LNCAP (cell line): Measurements from ENCODE around the gene SUN3.

ENCODE experiments used
- TF ChIP-seq, protein P1 (sequence below): fragments of 450-650 bp; IDR thresholded peaks from 2 replicates; pipeline ENCODE4 v1.5.1; 2017; ENCODE audit warnings: mild to moderate bottlenecking

Gene SUN3

DNA sequence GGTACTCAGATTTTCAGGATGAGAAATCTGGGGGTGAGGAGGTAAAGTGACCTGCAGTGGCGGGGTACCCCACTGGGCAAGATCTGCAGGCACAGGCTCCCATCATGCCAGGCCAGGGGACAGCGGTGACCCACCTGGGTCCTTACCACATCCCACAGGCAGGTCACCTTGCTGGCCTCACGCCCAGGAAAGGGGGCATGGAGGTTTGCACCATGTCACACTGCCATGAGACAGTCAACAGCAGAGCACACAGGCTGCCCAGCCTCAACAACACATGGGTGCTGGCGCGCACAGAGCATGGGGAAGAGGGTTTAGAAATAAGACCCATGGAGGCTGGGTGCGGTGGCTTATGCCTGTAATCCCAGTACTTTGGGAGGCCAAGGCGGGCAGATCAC, 81.6 kb downstream of the SUN3 start:
- TF ChIP-seq, protein P1, sequence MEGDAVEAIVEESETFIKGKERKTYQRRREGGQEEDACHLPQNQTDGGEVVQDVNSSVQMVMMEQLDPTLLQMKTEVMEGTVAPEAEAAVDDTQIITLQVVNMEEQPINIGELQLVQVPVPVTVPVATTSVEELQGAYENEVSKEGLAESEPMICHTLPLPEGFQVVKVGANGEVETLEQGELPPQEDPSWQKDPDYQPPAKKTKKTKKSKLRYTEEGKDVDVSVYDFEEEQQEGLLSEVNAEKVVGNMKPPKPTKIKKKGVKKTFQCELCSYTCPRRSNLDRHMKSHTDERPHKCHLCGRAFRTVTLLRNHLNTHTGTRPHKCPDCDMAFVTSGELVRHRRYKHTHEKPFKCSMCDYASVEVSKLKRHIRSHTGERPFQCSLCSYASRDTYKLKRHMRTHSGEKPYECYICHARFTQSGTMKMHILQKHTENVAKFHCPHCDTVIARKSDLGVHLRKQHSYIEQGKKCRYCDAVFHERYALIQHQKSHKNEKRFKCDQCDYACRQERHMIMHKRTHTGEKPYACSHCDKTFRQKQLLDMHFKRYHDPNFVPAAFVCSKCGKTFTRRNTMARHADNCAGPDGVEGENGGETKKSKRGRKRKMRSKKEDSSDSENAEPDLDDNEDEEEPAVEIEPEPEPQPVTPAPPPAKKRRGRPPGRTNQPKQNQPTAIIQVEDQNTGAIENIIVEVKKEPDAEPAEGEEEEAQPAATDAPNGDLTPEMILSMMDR, result no peak

DNA sequence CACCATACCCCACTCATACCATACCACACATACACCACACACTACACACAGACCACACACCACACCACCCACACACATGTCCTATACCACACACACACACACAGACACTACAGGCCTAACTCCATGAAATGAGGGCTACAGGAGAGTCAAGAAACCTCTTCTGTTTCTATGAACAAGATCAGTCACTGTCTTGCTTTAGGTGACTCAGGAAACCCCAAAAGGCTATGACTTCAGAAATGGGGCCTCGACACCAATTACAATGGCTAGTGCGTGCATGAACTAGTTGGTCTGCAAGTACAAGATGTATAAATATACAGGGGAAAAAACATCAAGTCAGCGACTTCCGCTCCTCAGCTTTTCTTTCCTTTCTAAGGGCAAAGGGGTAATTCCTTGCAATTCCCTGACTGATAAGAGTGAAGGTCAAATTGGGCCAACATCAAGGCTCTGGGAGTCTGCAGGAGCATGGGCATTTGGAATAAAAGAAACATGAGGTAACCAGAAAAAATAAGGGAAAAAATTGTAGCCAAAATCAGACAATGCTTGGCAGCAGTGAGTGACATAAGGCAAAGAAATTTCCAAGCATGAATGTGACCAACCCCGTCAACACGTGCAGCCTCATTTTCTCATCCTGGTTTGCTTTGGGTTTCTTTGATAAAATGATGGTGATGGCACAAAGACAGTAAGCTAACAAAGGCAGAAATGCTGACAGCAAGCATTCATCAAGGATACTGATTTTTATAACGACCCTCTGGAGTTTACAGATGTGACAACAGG, 82.1 kb downstream of the SUN3 start:
- TF ChIP-seq, protein P1, result no peak

DNA sequence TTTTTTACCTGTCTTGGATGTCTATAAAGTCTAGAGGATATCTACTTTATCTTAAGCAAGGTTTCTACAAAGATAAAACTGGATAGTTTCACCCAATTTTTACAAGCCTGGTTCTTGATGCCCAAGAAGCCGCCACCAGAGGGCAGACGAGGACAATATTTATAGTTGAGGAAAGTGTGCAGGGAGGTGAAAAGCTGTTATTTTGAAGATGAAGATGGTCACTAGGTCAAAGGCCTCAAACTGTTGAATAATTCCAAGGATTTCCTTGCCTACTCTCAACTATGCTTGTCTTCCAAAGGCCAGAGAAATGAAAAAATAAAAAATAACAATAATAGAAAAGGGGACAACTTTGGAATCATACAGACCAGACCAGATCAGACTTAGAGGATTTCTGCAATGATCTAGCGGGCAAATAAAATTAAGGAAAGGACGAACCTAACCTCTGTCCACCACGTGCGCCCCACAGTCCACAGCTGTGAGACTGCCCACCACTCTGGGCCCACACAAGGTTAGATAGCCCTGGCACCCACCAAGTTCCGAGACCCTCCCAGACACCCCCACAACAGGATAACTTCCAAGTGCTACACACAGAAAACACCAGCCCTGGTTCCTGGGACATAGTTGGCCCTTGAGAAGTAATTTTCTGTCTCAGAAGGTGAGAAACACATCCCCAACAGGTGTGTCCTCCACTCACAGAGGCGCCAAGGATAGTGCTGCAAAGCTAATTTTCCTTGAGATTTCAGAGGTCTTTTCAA, 83.5 kb downstream of the SUN3 start:
- TF ChIP-seq, protein P1, result peak; percentile 80

DNA sequence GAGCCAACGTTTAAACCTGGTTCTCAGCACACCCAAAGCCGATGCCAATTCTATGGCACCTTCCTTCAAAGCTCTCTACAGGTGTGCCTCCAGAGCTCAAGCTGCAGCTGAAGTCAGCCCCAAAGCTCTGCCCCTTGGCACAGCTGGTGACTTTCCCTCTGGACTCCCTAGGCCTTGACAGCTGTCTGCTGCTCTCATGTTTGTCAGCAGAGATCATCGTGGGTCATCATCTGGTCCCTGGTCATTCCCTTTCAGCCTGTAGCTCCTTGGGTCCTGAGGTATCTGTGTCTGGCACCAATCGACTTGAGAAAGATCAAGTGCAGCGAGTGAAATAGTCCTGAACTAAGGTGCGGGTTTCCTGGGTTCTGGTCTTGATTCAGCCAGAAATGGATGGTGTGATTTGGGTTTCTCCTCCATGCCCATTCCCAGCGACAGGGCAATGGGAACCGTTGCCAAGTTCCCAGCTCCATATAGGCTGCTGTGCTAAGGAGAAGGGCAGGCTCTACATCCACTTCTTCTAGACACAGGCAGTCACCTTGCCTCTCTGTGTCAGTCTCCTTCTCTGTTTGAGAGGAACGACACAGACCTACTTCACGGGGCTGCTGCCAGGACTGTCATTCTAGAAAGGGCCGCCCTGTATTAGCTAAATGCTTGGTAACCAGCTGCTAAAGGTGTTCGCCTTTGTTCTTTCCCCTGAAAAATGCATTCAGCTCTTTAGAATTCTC, 84.2 kb downstream of the SUN3 start:
- TF ChIP-seq, protein P1, result no peak

DNA sequence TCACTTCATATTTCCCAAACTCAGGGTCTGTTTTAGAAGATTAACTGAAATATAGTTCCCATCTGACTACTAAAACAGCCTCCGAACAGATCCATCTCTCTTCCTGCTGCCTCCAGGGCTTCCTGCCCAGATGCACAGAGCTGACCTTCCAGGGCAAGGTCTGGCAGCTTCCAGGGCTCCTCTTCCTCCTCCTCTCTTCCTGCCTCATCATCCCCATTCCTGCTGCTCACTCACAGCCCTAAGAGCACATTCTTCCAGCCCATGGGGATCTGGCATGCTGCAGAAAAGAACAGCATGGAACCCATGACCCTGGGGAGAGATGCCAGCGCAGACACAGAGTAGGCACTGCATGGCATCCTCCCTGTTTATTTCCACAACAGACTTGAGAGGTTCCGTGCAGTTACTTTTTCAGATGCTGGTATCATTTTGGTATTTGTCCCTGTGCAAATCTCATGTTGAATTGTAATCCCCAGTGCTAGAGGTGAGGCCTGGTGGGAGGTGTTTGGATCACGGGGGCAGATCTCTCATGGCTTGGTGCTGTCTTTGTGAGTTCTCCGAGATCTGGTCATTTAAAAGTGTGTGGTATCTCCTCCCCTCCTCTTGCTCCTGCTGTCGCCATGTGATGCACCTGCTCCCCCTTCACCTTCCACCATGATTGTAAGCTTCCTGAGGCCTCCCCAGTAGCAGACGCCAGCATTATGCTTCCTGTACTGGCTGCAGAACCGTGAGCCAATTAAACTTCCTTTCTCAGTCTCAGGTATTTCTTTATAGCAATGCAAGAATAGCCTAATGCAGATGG, 85.0 kb downstream of the SUN3 start:
- TF ChIP-seq, protein P1, result no peak

DNA sequence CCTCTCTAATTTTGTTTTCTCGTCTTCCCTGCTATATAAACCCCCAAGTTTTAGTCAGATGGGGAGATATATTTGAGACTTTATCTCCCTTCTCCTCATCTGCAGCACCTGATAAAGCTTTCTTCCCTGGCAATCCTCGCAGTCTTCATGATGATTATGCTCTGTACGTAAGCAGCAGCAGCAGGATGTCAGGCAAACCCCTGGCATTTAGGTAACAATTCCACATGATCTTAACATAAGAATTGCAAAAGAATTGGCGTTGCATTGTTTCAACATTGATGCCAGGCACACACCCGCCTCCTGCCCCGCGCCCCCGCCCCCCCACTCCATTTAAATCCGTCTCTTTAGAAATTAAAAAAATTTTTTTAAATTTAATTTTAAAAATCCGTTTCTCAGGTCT, 86.8 kb downstream of the SUN3 start:
- TF ChIP-seq, protein P1, result no peak
